ENCODE results near the gene TMEM117.

- TF ChIP-seq BCL11A (IDR thresholded peaks at IDR 0.05; ENCODE audit: low read depth, low read length) (no peak), POLR2A (IDR thresholded peaks at IDR 0.05; ENCODE audit: low read depth, low read length) (no peak), DPF2 (IDR thresholded peaks at IDR 0.05) (no peak), NR2C2 (IDR thresholded peaks at IDR 0.05; ENCODE audit: borderline replicate concordance, control insufficient read depth, insufficient read length, low read depth) (no peak), RFX5 (IDR thresholded peaks at IDR 0.05; ENCODE audit: low read depth, low read length) (no peak), EZH2 (IDR thresholded peaks at IDR 0.05; ENCODE audit: borderline replicate concordance, control insufficient read depth, low read depth, low read length) (no peak), RAD21 (IDR thresholded peaks at IDR 0.05; ENCODE audit: insufficient read depth, low read depth, low read length) (no peak), POLR2AphosphoS5 (IDR thresholded peaks at IDR 0.05; ENCODE audit: low read length) (no peak), MEF2A (IDR thresholded peaks at IDR 0.05; ENCODE audit: insufficient read depth, low read depth, low read length) (no peak), RBBP5 (conservative IDR thresholded peaks at IDR 0.05) (no peak)
- TF ChIP-seq, protein P1, sequence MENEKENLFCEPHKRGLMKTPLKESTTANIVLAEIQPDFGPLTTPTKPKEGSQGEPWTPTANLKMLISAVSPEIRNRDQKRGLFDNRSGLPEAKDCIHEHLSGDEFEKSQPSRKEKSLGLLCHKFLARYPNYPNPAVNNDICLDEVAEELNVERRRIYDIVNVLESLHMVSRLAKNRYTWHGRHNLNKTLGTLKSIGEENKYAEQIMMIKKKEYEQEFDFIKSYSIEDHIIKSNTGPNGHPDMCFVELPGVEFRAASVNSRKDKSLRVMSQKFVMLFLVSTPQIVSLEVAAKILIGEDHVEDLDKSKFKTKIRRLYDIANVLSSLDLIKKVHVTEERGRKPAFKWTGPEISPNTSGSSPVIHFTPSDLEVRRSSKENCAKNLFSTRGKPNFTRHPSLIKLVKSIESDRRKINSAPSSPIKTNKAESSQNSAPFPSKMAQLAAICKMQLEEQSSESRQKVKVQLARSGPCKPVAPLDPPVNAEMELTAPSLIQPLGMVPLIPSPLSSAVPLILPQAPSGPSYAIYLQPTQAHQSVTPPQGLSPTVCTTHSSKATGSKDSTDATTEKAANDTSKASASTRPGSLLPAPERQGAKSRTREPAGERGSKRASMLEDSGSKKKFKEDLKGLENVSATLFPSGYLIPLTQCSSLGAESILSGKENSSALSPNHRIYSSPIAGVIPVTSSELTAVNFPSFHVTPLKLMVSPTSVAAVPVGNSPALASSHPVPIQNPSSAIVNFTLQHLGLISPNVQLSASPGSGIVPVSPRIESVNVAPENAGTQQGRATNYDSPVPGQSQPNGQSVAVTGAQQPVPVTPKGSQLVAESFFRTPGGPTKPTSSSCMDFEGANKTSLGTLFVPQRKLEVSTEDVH (IDR thresholded peaks at IDR 0.05; ENCODE audit: low read depth, partially characterized antibody), result no peak
- TF ChIP-seq, protein P2, sequence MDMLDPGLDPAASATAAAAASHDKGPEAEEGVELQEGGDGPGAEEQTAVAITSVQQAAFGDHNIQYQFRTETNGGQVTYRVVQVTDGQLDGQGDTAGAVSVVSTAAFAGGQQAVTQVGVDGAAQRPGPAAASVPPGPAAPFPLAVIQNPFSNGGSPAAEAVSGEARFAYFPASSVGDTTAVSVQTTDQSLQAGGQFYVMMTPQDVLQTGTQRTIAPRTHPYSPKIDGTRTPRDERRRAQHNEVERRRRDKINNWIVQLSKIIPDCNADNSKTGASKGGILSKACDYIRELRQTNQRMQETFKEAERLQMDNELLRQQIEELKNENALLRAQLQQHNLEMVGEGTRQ (IDR thresholded peaks at IDR 0.05; ENCODE audit: borderline replicate concordance, low read depth, low read length), result no peak
- TF ChIP-seq, protein P3, sequence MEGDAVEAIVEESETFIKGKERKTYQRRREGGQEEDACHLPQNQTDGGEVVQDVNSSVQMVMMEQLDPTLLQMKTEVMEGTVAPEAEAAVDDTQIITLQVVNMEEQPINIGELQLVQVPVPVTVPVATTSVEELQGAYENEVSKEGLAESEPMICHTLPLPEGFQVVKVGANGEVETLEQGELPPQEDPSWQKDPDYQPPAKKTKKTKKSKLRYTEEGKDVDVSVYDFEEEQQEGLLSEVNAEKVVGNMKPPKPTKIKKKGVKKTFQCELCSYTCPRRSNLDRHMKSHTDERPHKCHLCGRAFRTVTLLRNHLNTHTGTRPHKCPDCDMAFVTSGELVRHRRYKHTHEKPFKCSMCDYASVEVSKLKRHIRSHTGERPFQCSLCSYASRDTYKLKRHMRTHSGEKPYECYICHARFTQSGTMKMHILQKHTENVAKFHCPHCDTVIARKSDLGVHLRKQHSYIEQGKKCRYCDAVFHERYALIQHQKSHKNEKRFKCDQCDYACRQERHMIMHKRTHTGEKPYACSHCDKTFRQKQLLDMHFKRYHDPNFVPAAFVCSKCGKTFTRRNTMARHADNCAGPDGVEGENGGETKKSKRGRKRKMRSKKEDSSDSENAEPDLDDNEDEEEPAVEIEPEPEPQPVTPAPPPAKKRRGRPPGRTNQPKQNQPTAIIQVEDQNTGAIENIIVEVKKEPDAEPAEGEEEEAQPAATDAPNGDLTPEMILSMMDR (IDR thresholded peaks at IDR 0.05 in 2 of 3, conservative IDR thresholded peaks at IDR 0.05 in 1 of 3; ENCODE audit: control insufficient read depth in 2 of 3, extremely low read depth in 1 of 3, insufficient read depth in 1 of 3, low read depth in 3 of 3, low read length in 3 of 3), result no peak
- TF ChIP-seq, protein P4, sequence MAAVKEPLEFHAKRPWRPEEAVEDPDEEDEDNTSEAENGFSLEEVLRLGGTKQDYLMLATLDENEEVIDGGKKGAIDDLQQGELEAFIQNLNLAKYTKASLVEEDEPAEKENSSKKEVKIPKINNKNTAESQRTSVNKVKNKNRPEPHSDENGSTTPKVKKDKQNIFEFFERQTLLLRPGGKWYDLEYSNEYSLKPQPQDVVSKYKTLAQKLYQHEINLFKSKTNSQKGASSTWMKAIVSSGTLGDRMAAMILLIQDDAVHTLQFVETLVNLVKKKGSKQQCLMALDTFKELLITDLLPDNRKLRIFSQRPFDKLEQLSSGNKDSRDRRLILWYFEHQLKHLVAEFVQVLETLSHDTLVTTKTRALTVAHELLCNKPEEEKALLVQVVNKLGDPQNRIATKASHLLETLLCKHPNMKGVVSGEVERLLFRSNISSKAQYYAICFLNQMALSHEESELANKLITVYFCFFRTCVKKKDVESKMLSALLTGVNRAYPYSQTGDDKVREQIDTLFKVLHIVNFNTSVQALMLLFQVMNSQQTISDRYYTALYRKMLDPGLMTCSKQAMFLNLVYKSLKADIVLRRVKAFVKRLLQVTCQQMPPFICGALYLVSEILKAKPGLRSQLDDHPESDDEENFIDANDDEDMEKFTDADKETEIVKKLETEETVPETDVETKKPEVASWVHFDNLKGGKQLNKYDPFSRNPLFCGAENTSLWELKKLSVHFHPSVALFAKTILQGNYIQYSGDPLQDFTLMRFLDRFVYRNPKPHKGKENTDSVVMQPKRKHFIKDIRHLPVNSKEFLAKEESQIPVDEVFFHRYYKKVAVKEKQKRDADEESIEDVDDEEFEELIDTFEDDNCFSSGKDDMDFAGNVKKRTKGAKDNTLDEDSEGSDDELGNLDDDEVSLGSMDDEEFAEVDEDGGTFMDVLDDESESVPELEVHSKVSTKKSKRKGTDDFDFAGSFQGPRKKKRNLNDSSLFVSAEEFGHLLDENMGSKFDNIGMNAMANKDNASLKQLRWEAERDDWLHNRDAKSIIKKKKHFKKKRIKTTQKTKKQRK (IDR thresholded peaks at IDR 0.05; ENCODE audit: low read depth, low read length), result no peak
Measured at GRCh38 chr12:44428825-44429224, 592.9 kb downstream of the TMEM117 start.
